ENCODE measurements around the gene ZNF148. TPM values are rescaled to one million over a fixed set of nuclear protein-coding genes. Genes with fewer than 3 reads are reported as not detected.

Gene ZNF148
- total RNA-seq, 1 experiment from 2014 or later, result 47.8 TPM

DNA sequence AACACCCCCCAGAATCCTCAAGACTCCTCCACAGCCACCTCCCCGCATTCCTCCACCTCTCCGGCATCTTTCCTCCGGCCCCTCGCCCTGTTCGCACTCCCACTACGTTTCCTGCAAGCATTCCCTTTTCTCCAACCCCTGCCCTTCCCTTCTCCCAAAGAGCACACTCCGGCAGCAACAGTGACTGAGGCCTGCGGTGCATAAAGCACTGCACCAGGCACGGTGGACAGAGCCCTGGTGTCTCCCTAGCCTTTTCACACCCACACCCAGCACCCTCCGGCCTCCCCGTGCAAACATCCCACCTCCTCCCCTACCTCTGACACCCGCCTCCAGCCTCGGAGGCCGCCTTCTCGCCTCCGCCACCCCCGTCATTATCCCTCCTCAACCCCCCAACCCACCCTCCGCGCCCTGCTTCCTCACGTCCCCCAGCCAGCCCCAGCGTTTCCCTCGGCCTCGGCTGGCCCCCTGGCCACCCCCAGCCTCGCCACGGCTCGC, 577 bp downstream of the ZNF148 start:
- TF ChIP-seq EZH2 (IDR thresholded peaks at IDR 0.05; ENCODE audit: borderline replicate concordance, low read depth, low read length, poor library complexity, severe bottlenecking), result no peak
- TF ChIP-seq, protein P1, sequence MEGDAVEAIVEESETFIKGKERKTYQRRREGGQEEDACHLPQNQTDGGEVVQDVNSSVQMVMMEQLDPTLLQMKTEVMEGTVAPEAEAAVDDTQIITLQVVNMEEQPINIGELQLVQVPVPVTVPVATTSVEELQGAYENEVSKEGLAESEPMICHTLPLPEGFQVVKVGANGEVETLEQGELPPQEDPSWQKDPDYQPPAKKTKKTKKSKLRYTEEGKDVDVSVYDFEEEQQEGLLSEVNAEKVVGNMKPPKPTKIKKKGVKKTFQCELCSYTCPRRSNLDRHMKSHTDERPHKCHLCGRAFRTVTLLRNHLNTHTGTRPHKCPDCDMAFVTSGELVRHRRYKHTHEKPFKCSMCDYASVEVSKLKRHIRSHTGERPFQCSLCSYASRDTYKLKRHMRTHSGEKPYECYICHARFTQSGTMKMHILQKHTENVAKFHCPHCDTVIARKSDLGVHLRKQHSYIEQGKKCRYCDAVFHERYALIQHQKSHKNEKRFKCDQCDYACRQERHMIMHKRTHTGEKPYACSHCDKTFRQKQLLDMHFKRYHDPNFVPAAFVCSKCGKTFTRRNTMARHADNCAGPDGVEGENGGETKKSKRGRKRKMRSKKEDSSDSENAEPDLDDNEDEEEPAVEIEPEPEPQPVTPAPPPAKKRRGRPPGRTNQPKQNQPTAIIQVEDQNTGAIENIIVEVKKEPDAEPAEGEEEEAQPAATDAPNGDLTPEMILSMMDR (conservative IDR thresholded peaks at IDR 0.05; ENCODE audit: low read depth, low read length), result no peak
- no peaks in the 10 kb centered on the region for H3K27me3 ChIP-seq (replicated peaks; ENCODE audit: insufficient read depth, low read depth, low read length, poor library complexity)
- no TSS peak for BruUV-seq (replicated peaks)
- peak overlapping the region; percentile 90 for H3K27ac ChIP-seq (ENCODE audit: low read depth, low read length, poor library complexity, severe bottlenecking)
- ChIA-PET POLR2A (ENCODE audit: low non-redundant PET) (no interaction called here), CTCF (interaction anchor here (0.7 kb wide), 1 partner anchor 374 kb away, joined by 11 read pairs; no protein-coding TSS in a partner anchor)
- DNase-seq (ENCODE audit: low spot score), result peak; percentile 45
- peak overlapping the region; percentile 85 for H3K4me3 ChIP-seq (ENCODE audit: low read depth, low read length, poor library complexity, severe bottlenecking)
- intact Hi-C loops (cut with micrococcal nuclease; ENCODE audit: unreplicated experiment), result no loop called here
- H3K4me1 ChIP-seq (ENCODE audit: insufficient read depth, low read length, poor library complexity, severe bottlenecking), result peaks cover 9% of the 10 kb centered on the region
- no peaks in the 10 kb centered on the region for H3K36me3 ChIP-seq (ENCODE audit: insufficient read depth, low read length, poor library complexity, severe bottlenecking)
- no peaks in the 10 kb centered on the region for H3K9me3 ChIP-seq (ENCODE audit: low read depth, low read length, poor library complexity, severe bottlenecking)

DNA sequence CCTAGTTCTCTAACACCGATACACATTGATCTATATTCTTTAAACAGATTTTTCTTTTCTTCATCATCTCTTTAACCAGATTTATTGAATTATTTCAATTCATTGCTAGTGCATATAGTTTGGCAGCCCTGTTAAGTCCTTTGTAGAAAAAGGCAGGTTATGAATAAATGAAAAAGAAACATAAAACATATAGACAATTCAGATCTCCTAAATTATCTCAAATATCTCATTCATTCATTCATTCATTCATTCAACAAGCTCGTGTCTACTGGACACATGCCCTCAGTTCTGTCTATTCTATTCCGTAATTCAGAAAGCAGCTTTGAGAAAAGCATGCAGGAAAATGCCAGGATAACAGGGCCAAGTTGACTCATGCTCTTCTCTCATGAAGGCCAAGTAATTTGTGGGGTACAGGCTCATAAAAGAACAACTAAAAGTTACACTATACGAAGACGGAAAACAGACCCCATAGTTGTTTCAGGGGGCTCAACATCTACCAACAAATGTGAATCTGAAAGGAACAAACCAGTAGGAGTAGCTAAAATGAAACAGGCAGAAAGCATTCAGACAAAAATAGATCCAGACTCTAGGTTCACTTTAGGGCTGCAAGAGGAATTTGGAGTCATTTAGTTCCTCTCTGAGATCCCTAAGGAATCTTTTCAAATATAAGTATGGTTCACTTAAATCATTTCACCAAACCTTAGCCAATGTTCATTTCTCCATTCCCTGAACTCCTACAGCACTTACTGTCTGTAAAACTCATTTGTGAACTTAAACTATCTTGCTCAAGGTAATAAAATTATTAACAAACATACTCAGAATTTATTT, 7.5 kb downstream of the ZNF148 start:
- no TSS peak for BruUV-seq (replicated peaks)
- Histone ChIP-seq H3K27ac (ENCODE audit: low read depth, low read length, poor library complexity, severe bottlenecking) (no peak overlapping the region), H3K4me3 (ENCODE audit: low read depth, low read length, poor library complexity, severe bottlenecking) (no peak overlapping the region), H3K27me3 (replicated peaks; ENCODE audit: insufficient read depth, low read depth, low read length, poor library complexity) (no peaks in the 10 kb centered on the region), H3K4me1 (ENCODE audit: insufficient read depth, low read length, poor library complexity, severe bottlenecking) (peaks cover 5% of the 10 kb centered on the region), H3K36me3 (ENCODE audit: insufficient read depth, low read length, poor library complexity, severe bottlenecking) (no peaks in the 10 kb centered on the region), H3K9me3 (ENCODE audit: low read depth, low read length, poor library complexity, severe bottlenecking) (no peaks in the 10 kb centered on the region)
- intact Hi-C loops (cut with micrococcal nuclease; ENCODE audit: unreplicated experiment), result no loop called here
- TF ChIP-seq, protein P1 (conservative IDR thresholded peaks at IDR 0.05; ENCODE audit: low read depth, low read length), result no peak
- TF ChIP-seq EZH2 (IDR thresholded peaks at IDR 0.05; ENCODE audit: borderline replicate concordance, low read depth, low read length, poor library complexity, severe bottlenecking), result no peak
- no peak for DNase-seq (ENCODE audit: low spot score)
- ChIA-PET CTCF (no interaction called here), POLR2A (ENCODE audit: low non-redundant PET) (interaction anchor here (0.5 kb wide), 1 partner anchor 53 kb away, joined by 3 read pairs; no protein-coding TSS in a partner anchor)

DNA sequence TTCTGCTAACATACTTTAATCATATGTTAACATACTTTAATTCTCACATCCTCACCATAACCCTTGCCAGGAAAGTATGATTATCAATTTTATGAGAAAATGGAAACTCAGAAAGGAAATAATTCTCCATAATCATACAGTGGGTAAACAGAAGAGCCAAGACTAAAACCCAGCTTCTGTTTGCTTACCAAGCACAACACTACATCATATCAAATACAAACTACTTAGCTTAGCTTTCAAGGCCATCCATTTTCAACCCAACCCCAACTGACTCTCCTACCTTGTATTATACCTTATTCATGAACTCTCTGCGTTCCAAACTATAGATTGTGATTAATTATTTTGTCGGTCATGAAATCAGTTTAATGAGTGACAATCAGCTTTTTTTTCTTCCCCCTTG, 9.0 kb downstream of the ZNF148 start:
- no peak overlapping the region for H3K27ac ChIP-seq (ENCODE audit: low read depth, low read length, poor library complexity, severe bottlenecking)
- intact Hi-C loops (cut with micrococcal nuclease; ENCODE audit: unreplicated experiment), result no loop called here
- peaks cover 5% of the 10 kb centered on the region for H3K4me1 ChIP-seq (ENCODE audit: insufficient read depth, low read length, poor library complexity, severe bottlenecking)
- H3K9me3 ChIP-seq (ENCODE audit: low read depth, low read length, poor library complexity, severe bottlenecking), result no peaks in the 10 kb centered on the region
- no peak overlapping the region for H3K4me3 ChIP-seq (ENCODE audit: low read depth, low read length, poor library complexity, severe bottlenecking)
- ChIA-PET CTCF (no interaction called here), POLR2A (ENCODE audit: low non-redundant PET) (no interaction called here)
- no peaks in the 10 kb centered on the region for H3K27me3 ChIP-seq (replicated peaks; ENCODE audit: insufficient read depth, low read depth, low read length, poor library complexity)
- BruUV-seq (replicated peaks), result no TSS peak
- no peak for DNase-seq (ENCODE audit: low spot score)
- no peak for TF ChIP-seq EZH2 (IDR thresholded peaks at IDR 0.05; ENCODE audit: borderline replicate concordance, low read depth, low read length, poor library complexity, severe bottlenecking)
- TF ChIP-seq, protein P1 (conservative IDR thresholded peaks at IDR 0.05; ENCODE audit: low read depth, low read length), result no peak
- no peaks in the 10 kb centered on the region for H3K36me3 ChIP-seq (ENCODE audit: insufficient read depth, low read length, poor library complexity, severe bottlenecking)
